Hepatic stellate cell (primary cell): Measurements from ENCODE around the gene TMCC1.
"Not testable (repeated sequence)": the region's sequence is repeated elsewhere in the genome, so short reads cannot be mapped to it uniquely, and the experiment has no call there.

Experiments used
- DNase-seq: peaks from one replicate; pipeline ENCODE4 v3.0.0; 2011; ENCODE audit warnings: low spot score

The TMCC1 gene

DNA sequence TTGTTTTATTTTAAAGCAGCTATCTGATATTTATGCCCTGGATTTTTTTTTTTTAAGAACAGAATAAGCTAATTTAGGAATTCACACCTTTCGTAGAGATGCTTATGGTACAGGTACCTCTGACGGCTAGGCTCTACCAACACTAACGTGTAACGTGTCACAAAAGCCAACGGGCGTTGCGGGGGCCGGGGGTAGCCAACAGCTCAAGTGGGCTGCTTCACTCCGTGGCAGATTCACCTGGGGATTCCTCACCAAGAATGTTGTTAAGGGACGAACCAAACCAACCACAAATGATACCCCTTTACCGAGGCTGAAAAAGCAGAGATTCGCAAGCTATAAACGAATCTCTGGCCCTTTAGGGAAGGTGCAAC, 1.0 kb downstream of the TMCC1 start:
- no peak for DNase-seq

DNA sequence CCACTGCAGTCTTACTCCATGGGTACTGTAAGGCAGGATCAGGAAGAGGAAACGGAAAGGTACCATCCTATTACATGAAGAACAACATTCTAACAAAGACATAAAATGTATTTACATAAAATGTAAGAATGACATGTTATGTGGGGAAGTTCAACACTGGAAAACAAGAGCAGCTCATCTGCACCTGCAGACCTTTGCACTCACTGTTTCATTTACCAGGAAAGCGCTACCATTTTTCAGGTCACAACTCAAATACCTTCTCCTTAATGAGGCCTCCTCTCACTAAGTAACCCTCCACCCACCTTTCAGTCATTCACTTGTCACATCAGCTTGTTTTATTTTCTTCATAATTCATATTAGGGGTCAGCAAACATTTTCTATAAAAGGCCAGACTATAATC, 2.6 kb downstream of the TMCC1 start:
- DNase-seq = no peak

DNA sequence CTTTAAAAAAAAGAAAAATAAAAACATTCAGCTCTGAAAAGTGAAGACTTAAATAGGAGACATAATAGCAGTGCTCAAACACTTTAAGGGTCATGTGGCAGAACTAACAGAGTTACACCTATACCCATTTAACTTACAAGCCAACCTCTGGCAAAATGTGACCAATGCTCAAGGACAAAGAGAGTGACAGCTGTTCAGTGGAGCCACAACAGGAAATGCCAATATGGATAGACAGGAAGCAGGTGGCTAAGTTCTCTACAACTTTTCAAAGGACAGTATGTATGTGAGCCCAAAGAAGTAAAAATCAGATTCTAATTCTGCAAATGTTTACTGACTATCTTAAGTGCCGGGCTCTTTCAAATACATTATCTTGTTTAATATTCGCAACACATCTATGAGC, 3.4 kb downstream of the TMCC1 start:
- DNase-seq = no peak

GRCh38 chr3:129888771-129889170, 4.7 kb downstream of the TMCC1 start:
- DNase-seq = peak; percentile 84

DNA sequence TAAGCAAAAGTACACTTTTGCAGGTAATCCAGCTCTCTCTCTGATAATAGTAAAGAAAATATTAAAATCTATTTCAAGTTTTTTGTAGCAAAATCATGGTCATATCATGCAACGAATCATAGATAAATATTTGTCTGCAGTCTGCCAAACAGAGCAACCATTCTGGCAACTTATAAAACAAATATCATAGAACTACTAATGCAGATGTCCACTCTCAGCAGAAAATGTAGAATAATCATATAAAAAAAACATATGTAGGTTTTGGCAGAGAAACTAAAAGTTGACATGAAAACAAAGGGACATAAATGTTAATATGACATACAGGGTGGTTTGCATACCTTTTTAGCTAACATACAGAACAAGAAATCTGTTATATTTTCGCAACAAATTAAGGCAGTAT, 12.2 kb downstream of the TMCC1 start:
- DNase-seq = no peak

DNA sequence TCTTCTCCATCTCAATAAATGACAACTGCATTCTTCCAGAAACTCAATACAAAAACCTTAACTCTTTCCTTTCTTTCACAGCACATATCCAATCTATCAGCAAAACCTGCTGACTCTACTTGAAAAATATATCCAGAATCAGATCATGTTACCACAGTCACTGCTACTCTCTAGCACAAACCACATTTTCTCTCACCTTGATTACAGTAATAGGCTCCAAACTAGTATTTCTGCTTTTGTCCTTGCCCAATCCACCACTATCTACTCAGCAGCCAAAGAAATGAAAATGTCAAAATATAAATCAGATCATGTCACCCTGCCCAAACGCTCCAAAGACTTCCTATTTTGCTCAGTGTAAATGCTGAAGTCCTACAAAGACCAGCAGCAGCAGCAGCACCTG, 15.2 kb downstream of the TMCC1 start:
- no peak for DNase-seq

- not testable (repeated sequence) for DNase-seq
Observed at GRCh38 chr3:129874479-129874878, 19.0 kb downstream of the TMCC1 start.

DNA sequence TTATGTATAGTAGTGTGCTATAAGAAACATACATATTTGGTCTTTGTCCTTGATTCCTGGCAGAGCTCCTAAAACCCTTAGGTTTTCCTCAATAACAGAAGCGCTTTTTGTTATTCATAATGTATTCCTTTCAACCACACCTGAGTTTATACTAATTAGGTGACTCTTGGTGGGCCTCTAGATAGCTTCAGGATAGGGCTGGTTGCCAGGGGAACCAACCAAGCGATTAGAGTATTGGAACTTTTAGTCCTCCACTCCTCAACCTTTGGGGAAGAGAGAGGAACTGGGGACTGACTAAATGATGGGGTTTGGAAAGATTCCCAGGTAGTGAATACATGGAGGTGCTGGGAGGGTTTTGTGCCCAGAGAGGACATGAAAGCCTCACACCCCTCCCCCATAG, 24.6 kb downstream of the TMCC1 start:
- no peak for DNase-seq

DNA sequence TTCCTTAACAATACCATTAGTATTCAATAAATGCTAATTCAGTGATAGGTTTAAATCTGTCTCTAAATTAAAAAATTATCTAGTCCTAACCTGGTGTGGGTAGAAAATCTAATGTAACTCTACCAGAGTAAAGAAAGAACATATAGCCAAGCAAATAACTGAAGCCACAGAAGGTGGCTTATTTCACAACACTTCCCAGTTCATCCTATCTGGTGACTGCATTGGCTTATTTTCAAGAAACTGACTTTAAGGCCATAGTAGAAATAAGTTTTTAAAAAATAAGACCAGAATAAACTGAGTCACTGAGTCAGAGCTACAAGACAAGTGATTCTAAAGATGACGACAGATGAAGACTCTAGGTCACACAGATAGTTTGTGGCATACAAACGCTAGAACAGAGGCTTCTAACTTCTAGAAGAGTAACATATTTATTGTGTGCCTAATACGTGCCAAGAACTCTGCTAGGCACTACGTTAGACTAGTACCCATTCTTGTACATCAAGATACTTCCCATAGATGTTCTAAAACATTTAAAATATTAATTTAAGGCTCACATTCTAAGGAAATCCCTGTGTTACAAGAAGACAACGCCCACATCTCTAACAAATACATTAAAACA, 25.9 kb downstream of the TMCC1 start:
- no peak for DNase-seq

DNA sequence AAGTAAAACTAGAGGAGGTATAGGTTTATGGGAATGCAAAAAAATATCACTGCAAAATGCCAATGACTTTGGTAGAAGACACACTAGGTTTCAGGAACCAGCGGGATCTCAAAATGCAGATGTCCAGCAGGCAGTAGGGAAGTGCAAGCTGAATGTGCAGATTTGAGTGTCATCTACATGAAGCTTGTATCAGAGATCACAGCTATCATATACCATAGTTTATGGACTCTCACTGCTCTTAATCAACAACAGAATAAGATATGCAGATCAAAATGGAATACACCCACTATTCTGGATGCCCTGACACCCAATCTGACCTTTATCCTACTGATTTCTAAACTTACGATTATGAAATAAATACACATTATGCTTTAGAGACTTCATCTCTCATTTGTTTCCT, 27.7 kb downstream of the TMCC1 start:
- no peak for DNase-seq

- DNase-seq = no peak
Observed at GRCh38 chr3:129864519-129864918, 29.0 kb downstream of the TMCC1 start.

DNA sequence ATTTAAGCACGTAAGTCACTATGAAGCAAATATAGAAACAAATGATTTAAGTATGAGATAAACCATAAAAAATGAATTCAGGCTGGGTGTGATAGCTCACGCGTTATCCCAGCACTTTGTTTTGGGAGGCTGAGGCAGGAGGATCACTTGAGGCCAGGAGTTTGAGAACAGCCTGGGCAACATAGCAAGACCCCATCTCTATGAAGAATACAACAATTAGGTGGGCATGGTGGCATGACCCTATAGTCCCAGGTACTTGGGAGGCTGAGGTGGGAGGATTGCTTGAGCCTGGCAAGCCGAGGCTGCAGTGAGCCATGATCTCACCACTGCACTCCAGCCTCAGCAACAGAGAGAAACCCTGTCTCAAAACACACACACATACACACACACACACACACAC, 34.2 kb downstream of the TMCC1 start:
- DNase-seq = no peak

GRCh38 chr3:129857899-129858298, 35.6 kb downstream of the TMCC1 start:
- no peak for DNase-seq

DNA sequence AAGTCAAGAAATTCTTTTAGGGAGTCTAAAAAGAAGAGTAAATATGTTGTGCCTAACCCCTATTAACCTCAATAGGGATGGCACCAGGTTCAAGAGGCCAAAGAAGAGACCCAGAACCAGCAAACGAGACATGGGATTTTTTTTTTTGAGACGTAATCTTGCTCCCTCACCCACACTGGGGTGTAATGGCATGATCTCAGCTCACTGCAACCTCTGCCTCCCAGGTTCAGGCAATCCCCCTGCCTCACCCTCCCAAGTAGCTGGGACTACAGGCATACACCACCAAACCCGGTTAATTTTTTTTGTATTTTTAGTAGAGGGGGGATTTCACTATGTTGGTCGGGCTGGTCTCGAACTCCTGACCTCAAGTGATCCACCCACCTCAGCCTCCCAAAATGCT, 36.7 kb downstream of the TMCC1 start:
- DNase-seq = not testable (repeated sequence)

DNA sequence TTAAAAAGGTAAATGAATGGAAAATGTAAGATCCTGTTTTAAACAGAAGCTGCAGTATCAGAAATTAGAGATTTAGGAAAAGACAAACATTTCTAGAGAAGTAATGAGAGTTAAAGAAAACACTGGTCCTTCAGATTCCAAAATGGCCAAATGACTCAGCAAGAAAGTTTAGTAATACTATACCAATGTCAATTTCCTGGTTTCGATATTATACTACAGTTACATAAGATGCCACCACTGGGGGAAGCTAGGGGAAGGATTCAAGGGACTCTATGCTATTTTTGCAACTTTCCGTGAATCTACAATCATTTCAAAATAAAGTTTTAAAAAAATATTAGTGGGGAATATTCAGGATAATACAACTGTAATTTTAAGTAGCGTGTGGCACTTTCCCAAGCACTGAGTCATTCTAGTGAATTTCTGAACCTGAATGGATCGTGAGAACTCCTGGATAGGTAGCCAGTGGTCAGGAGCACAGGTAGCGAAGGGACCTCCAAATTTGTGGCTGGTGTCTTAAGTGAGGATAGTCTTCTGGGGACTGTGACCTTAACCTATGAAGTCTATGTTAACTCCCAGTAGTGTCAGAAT, 37.6 kb downstream of the TMCC1 start:
- DNase-seq = peak; percentile 42

GRCh38 chr3:129855170-129855831, 38.2 kb downstream of the TMCC1 start:
- DNase-seq = peak; percentile 11

GRCh38 chr3:129854460-129854859, 39.1 kb downstream of the TMCC1 start:
- no peak for DNase-seq

DNA sequence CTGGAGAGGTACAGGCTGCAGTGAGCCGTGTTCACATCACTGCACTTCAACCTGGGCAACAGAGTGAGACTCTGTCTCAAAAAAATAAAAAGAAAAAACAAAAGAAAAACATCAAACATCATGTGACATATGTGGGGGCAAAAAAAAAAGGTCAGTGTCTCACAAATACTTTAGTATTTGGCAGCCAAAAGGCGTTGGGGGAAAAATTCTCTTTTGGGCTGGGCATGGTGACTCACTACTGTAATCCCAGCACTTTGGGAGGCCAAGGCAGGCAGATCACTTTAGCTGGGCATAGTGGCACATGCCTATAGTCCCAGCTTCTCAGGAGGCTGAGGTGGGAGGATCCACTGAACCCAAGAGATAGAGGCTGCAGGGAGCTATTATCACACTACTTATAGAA, 47.6 kb downstream of the TMCC1 start:
- DNase-seq = no peak

DNA sequence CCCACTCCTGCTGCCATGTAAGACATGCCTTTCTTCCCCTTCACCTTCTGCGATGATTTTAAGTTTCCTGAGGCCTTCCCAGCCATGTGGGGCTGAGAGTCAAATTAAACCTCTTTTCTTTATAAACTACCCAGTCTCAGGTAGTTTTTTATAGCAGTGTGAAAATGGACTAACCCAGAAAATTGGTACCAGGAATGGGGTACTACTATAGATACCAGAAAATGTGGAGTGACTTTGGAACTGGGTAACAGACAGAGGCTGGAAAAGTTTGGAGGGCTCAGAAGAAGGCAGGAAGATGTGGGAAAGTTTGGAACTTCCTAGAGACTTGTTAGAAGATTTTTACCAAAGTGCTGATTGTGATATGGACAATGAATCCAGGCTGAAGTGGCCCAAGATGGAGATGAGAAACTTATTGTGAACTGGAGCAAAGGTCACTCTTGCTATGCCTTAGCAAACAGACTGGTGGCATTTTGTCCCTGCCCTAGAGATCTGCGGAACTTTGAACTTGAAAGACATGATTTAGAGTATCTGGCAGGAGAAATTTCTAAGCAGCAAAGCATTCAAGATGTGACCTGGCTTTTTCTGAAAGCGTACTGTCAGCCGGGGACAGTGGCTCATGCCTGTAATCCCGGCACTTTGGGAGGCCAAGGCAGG, 52.7 kb downstream of the TMCC1 start:
- DNase-seq = no peak

DNA sequence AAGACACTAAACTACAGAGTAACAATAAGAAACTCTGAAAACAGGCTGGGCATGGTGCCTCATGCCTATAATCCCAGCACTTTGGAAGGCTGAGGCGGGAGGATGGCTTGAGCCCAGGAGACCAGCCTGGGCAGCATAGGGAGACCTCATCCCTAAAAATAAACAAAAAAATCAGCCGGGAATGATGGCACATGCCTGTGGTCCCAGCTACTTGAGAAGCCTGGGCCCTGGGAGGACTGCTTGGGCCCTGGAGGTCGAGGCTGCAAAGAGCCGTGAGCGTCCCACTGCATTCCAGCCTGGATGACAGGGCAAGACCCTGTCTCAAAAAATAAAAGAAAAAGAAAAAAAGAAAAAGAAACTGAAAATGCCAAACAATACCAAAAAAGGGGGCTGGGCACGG, 55.4 kb downstream of the TMCC1 start:
- no peak for DNase-seq

GRCh38 chr3:129837065-129837642, 56.4 kb downstream of the TMCC1 start:
- no peak for DNase-seq

- no peak for DNase-seq
Observed at GRCh38 chr3:129836381-129837064, 57.0 kb downstream of the TMCC1 start.
